GM18511 (cell line): ENCODE data around the gene LAMB2.

Experiments
- ATAC-seq: cut with Tn5 transposase; IDR thresholded peaks from one replicate; pipeline ENCODE4 v1.9.1; 2021; ENCODE audit warnings: mild to moderate bottlenecking, moderate library complexity; ENCODE audit not compliant: unreplicated experiment

The LAMB2 gene

GRCh38 chr3:49132437-49133225 is at the start of gene LAMB2:
Gene LAMB2, minus strand, starts transcription at chr3:49133050. Its CDS starts 183 bp downstream, at chr3:49132867.
- ATAC-seq = no peak

- ATAC-seq = no peak
Observed at GRCh38 chr3:49181351-49181750, 48.5 kb upstream of the LAMB2 start.

- no peak for ATAC-seq
Observed at GRCh38 chr3:49180116-49180515, 47.3 kb upstream of the LAMB2 start.

GRCh38 chr3:49177073-49177472 is 44.2 kb upstream of the LAMB2 start:
- ATAC-seq = no peak

GRCh38 chr3:49175530-49175929 is 42.7 kb upstream of the LAMB2 start:
- no peak for ATAC-seq

GRCh38 chr3:49174397-49174985 is 41.6 kb upstream of the LAMB2 start:
- no peak for ATAC-seq

GRCh38 chr3:49173792-49174170 is 40.9 kb upstream of the LAMB2 start:
- no peak for ATAC-seq

- no peak for ATAC-seq
Observed at GRCh38 chr3:49173116-49173791, 40.4 kb upstream of the LAMB2 start.

GRCh38 chr3:49172551-49173041 is 39.7 kb upstream of the LAMB2 start:
- no peak for ATAC-seq

GRCh38 chr3:49171775-49172500 is 39.1 kb upstream of the LAMB2 start:
- no peak for ATAC-seq

GRCh38 chr3:49171119-49171774 is 38.4 kb upstream of the LAMB2 start, which contains the start of gene KLHDC8B:
Gene KLHDC8B, plus strand, starts transcription at chr3:49171598. Its CDS starts 1,172 bp downstream, at chr3:49172770.
- peak; percentile 77 for ATAC-seq

GRCh38 chr3:49170744-49171118 is 37.9 kb upstream of the LAMB2 start:
- peak; percentile 9 for ATAC-seq

GRCh38 chr3:49166752-49167556 is 34.1 kb upstream of the LAMB2 start:
- no peak for ATAC-seq

GRCh38 chr3:49165771-49166751 is 33.2 kb upstream of the LAMB2 start, which contains the start of gene CCDC71:
Gene CCDC71, minus strand, starts transcription at chr3:49166331. Its CDS starts 2,123 bp downstream, at chr3:49164208.
- no peak for ATAC-seq

- no peak for ATAC-seq
Observed at GRCh38 chr3:49164983-49165720, 32.3 kb upstream of the LAMB2 start.

GRCh38 chr3:49163609-49164008 is 30.8 kb upstream of the LAMB2 start:
- no peak for ATAC-seq

- no peak for ATAC-seq
Observed at GRCh38 chr3:49162751-49163419, 30.0 kb upstream of the LAMB2 start.
